HG03457 (cell line): ENCODE measurements around the gene PARP4.
A peak's percentile ranks its signal among the peaks of the same experiment; 100 is the strongest.
"Not testable (repeated sequence)": the region's sequence is repeated elsewhere in the genome, so short reads cannot be mapped to it uniquely, and the experiment has no call there.

Experiments used
- ATAC-seq: cut with Tn5 transposase; IDR thresholded peaks from one replicate; pipeline ENCODE4 v1.9.1; 2021; ENCODE audit warnings: moderate number of reproducible peaks; ENCODE audit not compliant: unreplicated experiment

PARP4 gene

GRCh38 chr13:24512197-24512907 is at the start of gene PARP4:
Gene PARP4 (minus strand): TSS chr13:24512778. CDS start chr13:24503776, 9,002 bp downstream.
- peak; percentile 67 for ATAC-seq

GRCh38 chr13:24560579-24561187 is 48.1 kb upstream of the PARP4 start:
- not testable (repeated sequence) for ATAC-seq

GRCh38 chr13:24559431-24560218 is 47.0 kb upstream of the PARP4 start:
- not testable (repeated sequence) for ATAC-seq

DNA sequence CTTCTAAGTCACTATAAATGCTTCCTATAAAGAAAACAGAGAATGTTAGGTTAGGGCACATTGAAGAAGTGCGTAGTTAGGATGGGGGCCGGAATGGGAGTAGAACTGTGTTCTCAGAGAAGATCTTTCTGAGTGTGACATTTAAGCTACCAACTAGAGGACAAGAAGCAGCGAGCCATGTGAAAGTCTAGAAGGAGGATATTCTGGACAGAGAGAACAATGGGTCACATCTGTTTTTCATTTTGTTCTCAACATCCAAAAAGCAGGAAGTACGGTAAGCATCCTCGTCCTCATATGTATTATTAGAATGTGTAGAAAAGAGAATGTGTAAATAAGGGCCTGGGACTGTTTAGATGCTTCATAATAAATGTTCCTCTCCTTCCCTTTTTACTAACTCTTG is 44.5 kb upstream of the PARP4 start:
- no peak for ATAC-seq

GRCh38 chr13:24553892-24554291 is 41.3 kb upstream of the PARP4 start:
- not testable (repeated sequence) for ATAC-seq

DNA sequence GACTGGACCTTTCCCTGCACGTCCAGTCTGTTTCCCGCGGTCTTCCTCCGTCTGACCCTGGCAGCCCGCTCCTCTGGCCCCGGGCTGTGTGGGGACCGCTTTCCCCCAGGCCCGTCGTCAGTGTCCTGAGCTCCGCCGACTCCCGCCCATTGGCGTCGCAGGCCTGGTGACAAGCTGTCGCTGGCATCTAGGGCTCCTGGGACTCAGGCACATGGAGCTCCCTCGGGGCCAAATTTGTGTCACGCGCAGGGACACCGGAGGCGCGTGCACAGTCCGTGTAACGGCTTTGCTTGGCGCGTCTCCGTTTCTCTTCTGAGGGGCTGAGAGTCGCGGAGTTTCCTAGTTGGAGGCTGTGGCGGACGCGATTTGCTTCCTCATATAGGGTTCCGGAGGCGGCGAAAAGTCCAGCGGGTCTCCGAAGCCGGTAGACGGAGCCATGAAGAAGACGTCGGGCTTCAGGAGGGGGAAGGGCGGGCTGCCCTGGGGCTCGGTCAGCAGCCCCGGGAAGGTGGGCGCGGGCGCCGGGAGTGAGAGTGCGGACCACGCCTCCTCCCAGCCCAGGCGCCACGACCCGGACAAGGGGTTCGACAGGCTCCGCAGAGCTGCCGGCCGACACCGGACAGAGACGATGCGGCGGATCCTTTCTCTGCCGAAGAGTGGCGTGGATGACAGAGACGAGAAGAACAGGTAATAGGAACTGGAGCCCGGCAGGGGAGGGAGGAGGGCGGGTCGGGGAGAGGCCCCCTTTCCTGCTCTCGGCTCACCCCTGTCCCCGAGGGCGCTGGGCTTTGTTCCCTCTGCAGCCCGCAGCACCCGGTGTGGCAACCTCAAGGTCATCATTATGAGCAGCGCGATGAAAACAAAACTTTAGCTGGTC is 29.1 kb upstream of the PARP4 start:
- not testable (repeated sequence) for ATAC-seq

DNA sequence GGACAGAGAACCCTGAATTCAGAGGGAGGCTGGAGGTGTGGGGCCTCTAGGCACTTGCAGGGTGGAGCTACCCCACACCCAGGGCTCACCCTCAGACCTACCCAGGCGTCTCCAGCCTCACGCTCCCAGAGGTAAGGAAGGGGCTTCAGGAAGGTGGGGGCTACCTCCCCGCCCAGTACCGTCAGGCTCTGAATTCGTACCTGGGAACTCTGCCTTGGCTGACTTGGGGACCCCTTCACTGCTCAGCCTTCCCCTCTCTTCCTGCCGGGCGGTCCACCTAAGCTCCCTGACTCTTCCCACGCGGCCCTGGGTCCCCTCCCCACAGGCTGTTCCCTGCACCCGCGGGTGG is 28.5 kb upstream of the PARP4 start:
- ATAC-seq: no peak

- no peak for ATAC-seq
These were observed 27.9 kb upstream of the PARP4 start for GRCh38 chr13:24540236-24541126.

DNA sequence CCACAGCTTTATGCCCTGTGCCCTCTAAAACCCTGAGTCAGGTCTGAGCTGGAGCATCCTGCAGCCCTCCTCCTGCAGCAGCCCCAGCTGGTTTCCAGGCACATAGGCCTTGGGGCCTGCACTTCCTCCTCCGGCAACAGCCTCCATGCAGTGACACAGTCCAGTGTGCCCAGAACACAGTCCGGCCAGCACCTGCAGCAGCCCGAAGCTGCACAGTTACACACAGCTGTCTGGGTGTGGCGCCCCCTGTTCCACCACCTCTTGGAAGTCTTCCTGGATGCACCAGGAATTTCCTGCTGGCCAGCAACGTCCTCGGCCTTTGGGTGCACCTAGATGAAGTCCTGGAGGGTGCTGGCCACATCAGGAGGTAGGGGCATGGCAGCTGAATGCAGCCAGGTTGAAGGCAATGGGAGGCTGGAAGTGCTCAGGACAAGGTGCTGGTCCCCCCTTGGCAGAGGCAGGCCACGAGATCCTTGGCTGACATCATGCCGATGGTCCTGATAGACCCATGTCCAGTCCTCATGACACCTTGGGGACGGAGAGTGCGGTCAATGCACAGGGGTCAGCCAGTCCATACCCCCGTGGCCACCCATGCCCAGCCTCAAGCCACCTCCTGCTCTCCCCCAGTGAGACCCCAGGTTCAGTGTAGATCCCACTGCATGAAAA is 27.1 kb upstream of the PARP4 start:
- no peak for ATAC-seq

GRCh38 chr13:24529478-24529877 is 16.9 kb upstream of the PARP4 start:
- ATAC-seq: no peak

GRCh38 chr13:24528816-24529398 is 16.3 kb upstream of the PARP4 start:
- no peak for ATAC-seq

DNA sequence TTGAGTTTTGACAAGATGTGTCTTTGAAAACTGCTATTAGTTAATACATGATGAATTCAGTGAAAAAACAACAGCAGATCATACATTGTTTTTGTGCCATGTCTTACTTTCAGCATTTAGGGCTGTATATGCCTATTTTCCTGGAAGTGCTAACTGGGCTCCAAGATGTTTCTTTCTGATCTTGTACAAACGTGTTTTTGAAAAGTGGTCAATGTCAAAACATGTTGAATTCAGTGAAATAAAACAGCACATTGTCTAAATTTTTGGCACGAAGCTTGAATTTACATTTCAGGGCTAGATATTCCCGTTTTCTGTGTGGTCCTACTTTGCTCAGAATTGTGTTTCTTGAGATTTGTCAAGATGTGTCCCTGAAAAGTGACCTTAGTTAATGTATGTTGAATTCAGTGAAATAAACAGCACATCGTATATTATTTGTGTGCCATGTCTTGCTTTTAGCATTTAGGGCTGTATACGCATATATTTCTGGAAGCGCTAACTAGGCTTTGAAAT is 14.7 kb upstream of the PARP4 start:
- ATAC-seq: no peak

DNA sequence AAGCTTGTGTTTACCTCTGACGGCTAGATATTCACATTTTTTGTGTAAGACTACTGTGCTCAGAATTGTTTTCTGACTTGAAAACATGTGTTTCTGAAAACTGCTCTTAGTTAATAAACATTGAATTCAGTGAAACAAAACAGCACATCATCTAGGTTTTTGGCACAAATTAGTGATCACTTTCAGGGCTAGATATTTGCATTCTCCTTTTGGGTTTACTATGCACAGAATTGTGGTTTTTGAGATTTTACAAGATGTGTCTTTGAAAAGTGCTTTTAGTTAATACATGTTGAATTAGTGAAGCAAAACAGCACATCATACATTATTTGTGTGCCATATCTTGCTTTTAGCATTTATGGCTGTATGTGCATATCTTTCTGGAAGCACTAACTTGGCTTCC is 8.2 kb upstream of the PARP4 start:
- ATAC-seq: no peak

DNA sequence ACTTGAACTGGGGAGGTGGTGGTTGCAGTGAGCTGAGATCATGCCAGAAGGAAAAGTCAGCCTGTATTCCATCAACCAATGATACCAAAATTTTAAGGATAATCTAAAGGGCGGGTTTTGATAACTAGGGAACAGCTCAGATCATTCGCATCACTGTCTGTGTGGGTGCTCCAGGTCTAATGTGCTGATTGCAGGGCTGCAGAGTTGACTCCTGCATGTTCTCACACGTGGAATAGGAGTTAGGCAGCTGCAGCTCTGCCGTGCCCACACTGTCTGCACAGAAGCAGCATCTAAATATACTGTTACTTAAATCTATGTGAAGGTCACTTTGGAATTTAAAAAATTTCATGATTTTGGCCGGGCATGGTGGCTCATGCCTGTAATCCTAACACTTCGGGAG is 4.3 kb upstream of the PARP4 start:
- no peak for ATAC-seq

GRCh38 chr13:24512908-24513213 is 283 bp upstream of the PARP4 start:
- no peak for ATAC-seq

DNA sequence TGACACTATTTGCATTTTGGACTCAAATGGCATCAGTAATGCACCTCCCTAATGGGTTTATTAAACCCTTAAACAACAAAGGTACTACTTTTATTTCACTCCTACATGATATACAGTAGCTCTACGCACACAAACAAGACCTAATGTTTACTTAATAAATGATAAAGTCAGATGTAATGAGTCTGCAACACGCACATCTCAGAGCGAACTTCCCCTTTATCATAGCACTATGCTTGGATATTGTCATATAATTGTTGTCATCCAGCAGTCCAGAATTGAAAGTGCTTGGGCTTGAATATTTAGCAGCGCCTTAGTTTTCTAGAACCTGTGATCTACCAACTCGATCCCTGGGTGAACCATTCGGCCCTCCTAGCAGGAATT is 772 bp downstream of the PARP4 start:
- ATAC-seq: no peak

DNA sequence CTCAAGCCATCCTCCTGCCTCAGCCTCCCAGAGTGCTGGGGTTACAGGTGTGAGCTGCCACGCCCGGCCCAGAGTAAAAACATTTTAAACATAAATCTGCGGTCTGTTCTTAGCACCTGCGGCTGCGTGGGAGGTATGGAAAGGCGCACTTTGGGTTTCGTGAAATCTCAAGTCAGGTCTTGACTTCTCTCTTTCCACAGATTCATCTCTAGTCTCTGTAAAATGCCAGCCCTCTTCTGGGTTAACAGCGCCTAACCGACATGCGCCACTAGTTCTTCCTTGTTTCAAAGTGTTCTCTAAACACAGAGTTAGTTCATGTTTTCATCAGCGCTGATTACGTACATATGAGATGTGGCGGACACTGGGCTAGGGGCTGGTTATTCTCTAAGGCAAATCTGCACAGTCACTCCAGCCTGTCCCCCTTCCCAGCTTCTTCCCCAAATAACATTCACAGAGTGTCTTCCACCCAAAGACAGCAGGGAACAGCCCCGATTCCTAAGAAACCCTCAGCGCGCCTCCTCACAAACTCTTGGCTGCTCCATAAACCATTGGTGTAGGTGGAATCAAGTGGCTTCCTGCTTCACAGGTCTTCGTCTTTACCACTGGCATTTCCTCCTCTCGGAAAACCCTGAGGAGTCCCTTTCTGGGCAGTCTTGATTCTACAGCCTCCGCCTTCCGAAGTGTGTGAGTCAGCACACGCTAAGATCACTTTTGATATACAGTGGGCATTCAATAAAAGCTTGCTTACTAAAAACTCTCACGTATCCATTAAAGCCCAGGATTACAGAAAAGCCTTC is 1.4 kb downstream of the PARP4 start:
- ATAC-seq: no peak

DNA sequence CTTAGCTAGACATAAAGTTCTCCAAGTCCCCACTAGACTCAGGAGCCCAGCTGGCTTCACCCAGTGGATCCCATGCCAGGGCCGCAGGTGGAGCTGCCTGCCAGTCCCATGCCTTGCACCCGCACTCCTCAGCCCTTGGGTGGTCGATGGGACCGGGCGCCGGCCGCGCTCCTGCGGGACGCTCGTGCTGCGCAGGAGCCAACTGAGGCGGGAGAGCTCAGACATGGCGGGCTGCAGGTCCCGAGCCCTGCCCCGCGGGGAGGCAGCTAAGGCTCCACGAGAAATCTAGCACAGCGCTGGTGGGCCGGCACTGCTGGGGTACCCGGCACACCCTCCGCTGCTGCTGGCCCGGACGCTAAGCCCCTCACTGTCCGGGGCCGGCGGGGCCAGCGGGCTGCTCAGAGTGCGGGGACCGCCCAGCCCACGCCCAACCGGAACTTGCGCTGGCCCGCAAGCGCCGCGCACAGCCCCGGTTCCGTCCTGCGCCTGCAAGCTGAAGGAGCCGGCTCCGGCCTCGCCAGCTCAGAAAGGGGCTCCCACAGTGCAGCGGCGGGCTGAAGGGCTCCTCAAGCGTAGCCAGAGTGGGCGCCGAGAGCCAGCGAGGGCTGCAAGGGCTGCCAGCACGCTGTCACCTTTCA is 5.8 kb downstream of the PARP4 start:
- no peak for ATAC-seq
